ENCODE data around the gene CRYGD. TPM values are rescaled to one million over a fixed set of nuclear protein-coding genes. Genes with fewer than 3 reads are reported as not detected.
A peak's percentile ranks its signal among the peaks of the same experiment; 100 is the strongest.

The CRYGD gene
- total and polyA plus RNA-seq, 2 of the 13 experiments (the other 11 are each of a cell fraction or from before 2014, with no cell fraction given), result not detected

- TF ChIP-seq NCOA1 (CRISPR knock-in tag; IDR thresholded peaks at IDR 0.05) (0 out of 2 replicates have a peak, but pooled peaks have one; percentile 60), ATAD3A (CRISPR knock-in tag; IDR thresholded peaks at IDR 0.05) (no peak), SMAD9 (CRISPR knock-in tag; IDR thresholded peaks at IDR 0.05) (no peak), ZNF598 (CRISPR knock-in tag; IDR thresholded peaks at IDR 0.05; ENCODE audit: borderline replicate concordance) (no peak), ZFP1 (CRISPR knock-in tag; IDR thresholded peaks at IDR 0.05) (0 out of 2 replicates have a peak, but pooled peaks have one; percentile 19), GABPA (IDR thresholded peaks at IDR 0.05; ENCODE audit: low read depth, low read length) (no peak), GABPA (CRISPR knock-in tag; IDR thresholded peaks at IDR 0.05; ENCODE audit: low read depth) (peak; percentile 18; the same call in 1 of the 2 replicates), FUBP1 (CRISPR knock-in tag; IDR thresholded peaks at IDR 0.05; ENCODE audit: borderline replicate concordance) (no peak), TMF1 (CRISPR knock-in tag; IDR thresholded peaks at IDR 0.05; ENCODE audit: low read depth) (peak; percentile 47; the same call in 1 of the 2 replicates), RFX1 (IDR thresholded peaks at IDR 0.05) (no peak), ZNF510 (CRISPR knock-in tag; IDR thresholded peaks at IDR 0.05; ENCODE audit: low read depth) (no peak), ZNF34 (CRISPR knock-in tag; IDR thresholded peaks at IDR 0.05; ENCODE audit: borderline replicate concordance) (no peak), ZNF605 (CRISPR knock-in tag; IDR thresholded peaks at IDR 0.05) (peak; percentile 62), ZNF816 (CRISPR knock-in tag; IDR thresholded peaks at IDR 0.05; ENCODE audit: borderline replicate concordance) (peak; percentile 38; the same call in 1 of the 2 replicates), ZNF496 (CRISPR knock-in tag; IDR thresholded peaks at IDR 0.05; ENCODE audit: insufficient replicate concordance) (no peak), ZMYM3 (CRISPR knock-in tag; IDR thresholded peaks at IDR 0.05) (peak; percentile 42; the same call in 1 of the 2 replicates), ELF1 (CRISPR knock-in tag; IDR thresholded peaks at IDR 0.05) (no peak), AGO1 (IDR thresholded peaks at IDR 0.05; ENCODE audit: low read depth, low read length, poor library complexity, severe bottlenecking) (no peak), ZNF407 (CRISPR knock-in tag; IDR thresholded peaks at IDR 0.05; ENCODE audit: not compliant biosample characterization) (no peak)
Measured at GRCh38 chr2:208129744-208130711, 5.7 kb upstream of the CRYGD start, which contains the start of gene CRYGC (continued).

Data from HepG2 (cell line).